IMR-90 (cell line): ENCODE data around the gene MYL4. TPM values are rescaled to one million over a fixed set of nuclear protein-coding genes. Genes with fewer than 3 reads are reported as not detected.

Source experiments
- ATAC-seq: fragments of 200-7000 bp; cut with Tn5 transposase; 2 replicates; pipeline ENCODE4 v1.9.1; 2020; ENCODE audit warnings: low read depth, mild to moderate bottlenecking, moderate library complexity
- BruUV-seq: library from RNA; stranded (reverse); fragments of 400-500 nt; replicated peaks from 2 replicates; lab custom pipeline; 2021; lab: Mats Ljungman, UMichigan
- CTCF ChIA-PET: fragments of 300-600 bp; formaldehyde crosslinking; extraction: SDS; loops from one replicate; lab custom pipeline; 2021; ENCODE audit warnings: antibody characterized with exemption; lab: Yijun Ruan, JAX
- POLR2A ChIA-PET: fragments of 300-600 bp; sonication (Branson Sonifier 250); formaldehyde crosslinking; loops from one replicate; lab custom pipeline; 2022; ENCODE audit warnings: antibody characterized with exemption; ENCODE audit not compliant: unreplicated experiment; lab: Charles Lee
- DNase-seq: peaks from one replicate; pipeline ENCODE4 v3.0.0; 2013
- H2AFZ ChIP-seq: replicated peaks from 2 replicates; pipeline ENCODE3; 2013; ENCODE audit warnings: low read length, mild to moderate bottlenecking; ENCODE audit not compliant: poor library complexity
- H2AK5ac ChIP-seq: 2 replicates; pipeline ENCODE4 v1.6.1; 2013; ENCODE audit warnings: low read depth, low read length, inconsistent platforms
- H2AK9ac ChIP-seq: replicated peaks from 2 replicates; pipeline ENCODE3; 2013; ENCODE audit warnings: mild to moderate bottlenecking, low read depth, low read length, moderate library complexity; ENCODE audit not compliant: poor library complexity
- H2BK120ac ChIP-seq: 2 replicates; pipeline ENCODE4 v1.6.1; 2013; ENCODE audit warnings: low read depth, low read length, inconsistent platforms
- H2BK15ac ChIP-seq: 3 replicates; pipeline ENCODE4 v1.6.1; 2013; ENCODE audit warnings: low read depth, low read length, inconsistent platforms
- H2BK20ac ChIP-seq: 2 replicates; pipeline ENCODE4 v1.6.1; 2013; ENCODE audit warnings: low read depth, mild to moderate bottlenecking, inconsistent platforms, low read length, moderate library complexity
- H2BK5ac ChIP-seq: 2 replicates; pipeline ENCODE4 v1.6.1; 2013; ENCODE audit warnings: mild to moderate bottlenecking, low read depth, low read length, inconsistent platforms; ENCODE audit not compliant: poor library complexity, severe bottlenecking
- H3K14ac ChIP-seq: replicated peaks from 2 replicates; pipeline ENCODE4 v1.6.1; 2013; ENCODE audit warnings: low read depth, low read length, inconsistent platforms
- H3K18ac ChIP-seq: 2 replicates; pipeline ENCODE4 v1.6.1; 2013; ENCODE audit warnings: low read depth, low read length, control low read depth
- H3K23ac ChIP-seq: 2 replicates; pipeline ENCODE4 v1.6.1; 2013; ENCODE audit warnings: low read depth, low read length, inconsistent platforms
- H3K27ac ChIP-seq: 2 replicates; pipeline ENCODE4 v1.5.1; 2013; ENCODE audit warnings: mild to moderate bottlenecking, control low read depth, low read length; ENCODE audit not compliant: insufficient read depth
- H3K27me3 ChIP-seq: 2 replicates; pipeline ENCODE4 v1.6.1; 2013; ENCODE audit warnings: low read length; ENCODE audit not compliant: control insufficient read depth, insufficient read depth
- H3K36me3 ChIP-seq: 2 replicates; pipeline ENCODE4 v1.6.1; 2013; ENCODE audit warnings: low read length, mixed read lengths; ENCODE audit not compliant: control insufficient read depth, insufficient read depth
- H3K4ac ChIP-seq: 2 replicates; pipeline ENCODE4 v1.6.1; 2013; ENCODE audit warnings: low read depth, low read length, inconsistent platforms
- H3K4me1 ChIP-seq: 2 replicates; pipeline ENCODE4 v1.6.1; 2013; ENCODE audit warnings: low read length, mixed read lengths; ENCODE audit not compliant: control insufficient read depth, insufficient read depth
- H3K4me2 ChIP-seq: 2 replicates; pipeline ENCODE4 v1.6.1; 2013; ENCODE audit warnings: low read depth, mild to moderate bottlenecking, control low read depth, low read length, moderate library complexity
- H3K4me3 ChIP-seq: 2 replicates; pipeline ENCODE4 v1.5.1; 2013; ENCODE audit warnings: low read depth, mild to moderate bottlenecking, control low read depth, low read length, moderate library complexity; ENCODE audit not compliant: insufficient read depth
- H3K56ac ChIP-seq: 2 replicates; pipeline ENCODE4 v1.6.1; 2013; ENCODE audit warnings: low read length, inconsistent platforms; ENCODE audit not compliant: insufficient read depth; ENCODE audit errors: extremely low read depth
- H3K79me1 ChIP-seq, 2 experiments: 2 replicates each; pipeline ENCODE4 v1.6.1; 2013; ENCODE audit warnings: low read length in 2 of 2, inconsistent platforms in 1 of 2, low read depth in 1 of 2
- H3K9ac ChIP-seq: 2 replicates; pipeline ENCODE4 v1.6.1; 2013; ENCODE audit warnings: low read depth, low read length, control low read depth
- H3K9me1 ChIP-seq: 2 replicates; pipeline ENCODE4 v1.6.1; 2013; ENCODE audit warnings: low read length, inconsistent platforms; ENCODE audit not compliant: insufficient read depth
- H3K9me3 ChIP-seq: 2 replicates; pipeline ENCODE4 v1.6.1; 2013; ENCODE audit warnings: low read length; ENCODE audit not compliant: control insufficient read depth, insufficient read depth
- H4K20me1 ChIP-seq: 2 replicates; pipeline ENCODE4 v1.6.1; 2013; ENCODE audit warnings: low read length, inconsistent platforms; ENCODE audit not compliant: insufficient read depth
- H4K5ac ChIP-seq: 2 replicates; pipeline ENCODE4 v1.6.1; 2013; ENCODE audit warnings: mild to moderate bottlenecking, low read depth, low read length, control low read depth
- H4K8ac ChIP-seq, 2 experiments: 2 replicates each; pipeline ENCODE4 v1.6.1; 2013; ENCODE audit warnings: low read depth in 2 of 2, low read length in 2 of 2, control low read depth in 1 of 2, inconsistent platforms in 1 of 2
- H4K91ac ChIP-seq: 2 replicates; pipeline ENCODE4 v1.6.1; 2013; ENCODE audit warnings: low read depth, low read length, inconsistent platforms; ENCODE audit not compliant: insufficient read depth
- BHLHE40 ChIP-seq: fragments of 150-350 bp; IDR thresholded peaks from 2 replicates; pipeline ENCODE4 v1.6.1; 2016; ENCODE audit warnings: mild to moderate bottlenecking, low read depth, low read length
- CEBPB ChIP-seq: IDR thresholded peaks from 2 replicates; pipeline ENCODE4 v1.6.1; 2012; ENCODE audit warnings: low read depth, low read length, improper control_type of control experiment
- CHD1 ChIP-seq: IDR thresholded peaks from 2 replicates; pipeline ENCODE4 v1.6.1; 2012; ENCODE audit warnings: low read depth, low read length, improper control_type of control experiment
- CTCF ChIP-seq: conservative IDR thresholded peaks from 2 replicates; pipeline ENCODE4 v1.5.1; 2012; ENCODE audit warnings: mild to moderate bottlenecking, low read depth, low read length, improper control_type of control experiment
- ELK1 ChIP-seq: fragments of 150-350 bp; IDR thresholded peaks from 2 replicates; pipeline ENCODE4 v1.6.1; 2016; ENCODE audit warnings: low read depth, mild to moderate bottlenecking, low read length, moderate library complexity, borderline replicate concordance
- FOS ChIP-seq: fragments of 150-350 bp; IDR thresholded peaks from 2 replicates; pipeline ENCODE4 v1.6.1; 2016; ENCODE audit warnings: low read depth, low read length
- MAFK ChIP-seq: IDR thresholded peaks from 2 replicates; pipeline ENCODE4 v1.6.1; 2012; ENCODE audit warnings: low read depth, low read length, improper control_type of control experiment
- MAZ ChIP-seq: IDR thresholded peaks from 2 replicates; pipeline ENCODE4 v1.6.1; 2012; ENCODE audit warnings: low read depth, mild to moderate bottlenecking, low read length, improper control_type of control experiment, moderate library complexity, borderline replicate concordance
- MXI1 ChIP-seq: IDR thresholded peaks from 2 replicates; pipeline ENCODE4 v1.6.1; 2012; ENCODE audit warnings: low read depth, mild to moderate bottlenecking, low read length, moderate library complexity, borderline replicate concordance
- NFE2L2 ChIP-seq: fragments of 150-350 bp; IDR thresholded peaks from 2 replicates; pipeline ENCODE4 v1.6.1; 2016; ENCODE audit warnings: low read depth, mild to moderate bottlenecking, low read length
- POLR2A ChIP-seq: IDR thresholded peaks from 2 replicates; pipeline ENCODE4 v1.6.1; 2012; ENCODE audit warnings: mild to moderate bottlenecking, low read depth, low read length
- RAD21 ChIP-seq: IDR thresholded peaks from 2 replicates; pipeline ENCODE4 v1.6.1; 2012; ENCODE audit warnings: low read length, improper control_type of control experiment
- RCOR1 ChIP-seq: IDR thresholded peaks from 2 replicates; pipeline ENCODE4 v1.6.1; 2012; ENCODE audit warnings: mild to moderate bottlenecking, low read length, improper control_type of control experiment; ENCODE audit not compliant: insufficient replicate concordance
- RFX5 ChIP-seq: IDR thresholded peaks from 2 replicates; pipeline ENCODE4 v1.8.0; 2012; ENCODE audit warnings: low read depth, mild to moderate bottlenecking, low read length, moderate library complexity
- SMC3 ChIP-seq: fragments of 150-350 bp; IDR thresholded peaks from 2 replicates; pipeline ENCODE4 v1.6.1; 2016; ENCODE audit warnings: low read depth, mild to moderate bottlenecking, antibody characterized with exemption, low read length, moderate library complexity
- USF2 ChIP-seq: fragments of 150-350 bp; IDR thresholded peaks from 2 replicates; pipeline ENCODE4 v1.6.1; 2017; ENCODE audit warnings: mild to moderate bottlenecking, antibody characterized with exemption, low read length, low read depth
- WGBS, 2 experiments: methylation state at CpG; one replicate each; pipeline versions ENCODE4 v1.1.5 to v1.1.7; 2013; ENCODE audit warnings: missing lambda C conversion rate in 2 of 2; ENCODE audit not compliant: insufficient read length in 1 of 2; ENCODE audit errors: extremely low coverage in 2 of 2; 5-methylcytosine and 5-hydroxymethylcytosine counted together
- dilution Hi-C: fragments of 300-500 bp; cut with HindIII; formaldehyde crosslinking; loops from one replicate; pipeline ENCODE4 v1.14.3; 2018; ENCODE audit warnings: low sequenced_read_pairs; ENCODE audit not compliant: unreplicated experiment
- in situ Hi-C: fragments of 300-500 bp; cut with MboI; formaldehyde crosslinking; loops from 3 replicates; pipeline ENCODE4 v1.14.3; 2019; ENCODE audit warnings: low sequenced_read_pairs, inconsistent platforms, mixed read lengths
- intact Hi-C: fragments of 100-400 bp; cut with micrococcal nuclease; formaldehyde crosslinking; loops from 2 replicates; pipeline ENCODE4 v1.10.0; 2022
- polyA plus RNA-seq, 3 experiments: library from polyadenylated mRNA; depleted of rRNA; stranded (reverse); fragments of >200 nt; gene quantifications; 2 replicates each; pipeline ENCODE4 v1.2.3, GENCODE V29; 2012; ENCODE audit warnings: low replicate concordance in 1 of 3
- total RNA-seq: library from RNA; depleted of rRNA; stranded (reverse); fragments of >200 nt; gene quantifications from 2 replicates; pipeline ENCODE4 v1.2.3, GENCODE V29; 2012

MYL4 gene
- total and polyA plus RNA-seq, 2 of the 4 experiments (the other 2 are of a cell fraction): not detected

GRCh38 chr17:47239619-47239966 lies 30.4 kb downstream of the MYL4 start:
- peaks cover 9% of the 10 kb centered on the region for H3K4me1 ChIP-seq
- H3K4me2 ChIP-seq: no peak overlapping the region
- CTCF ChIA-PET: interaction anchor here (1.0 to 1.1 kb wide), 2 partner anchors 11 to 76 kb away, joined by 4 read pairs; no protein-coding TSS in a partner anchor
- peak overlapping the region; percentile 88 to 89 for H4K8ac ChIP-seq
- H3K9me1 ChIP-seq: peaks cover 13% of the 10 kb centered on the region
- peak overlapping the region; percentile 97 for H4K91ac ChIP-seq
- intact Hi-C loops (no loop called here), in situ Hi-C loops (no loop called here), dilution Hi-C loops (no loop called here)
- no peak overlapping the region for H3K4me3 ChIP-seq
- BruUV-seq: no TSS peak
- peak overlapping the region; percentile 40 for H3K56ac ChIP-seq
- H3K14ac ChIP-seq: peak overlapping the region; percentile 95
- H3K27ac ChIP-seq: peak overlapping the region; percentile 63
- peak overlapping the region; percentile 47 for H4K5ac ChIP-seq
- peak overlapping the region; percentile 12; the same call in 1 of the 2 replicates for H3K9ac ChIP-seq
- 86% methylated on average over 5 of the region's 7 CpGs; no CpG with 5 or more reads in 1 of the 2 experiments for WGBS, 2 experiments
- POLR2A ChIA-PET: no interaction called here
- TF ChIP-seq NFE2L2: no peak
- no peak for TF ChIP-seq CTCF
- TF ChIP-seq CHD1: no peak
- no peak for TF ChIP-seq MAZ
- no peak for TF ChIP-seq RCOR1
- no peak for TF ChIP-seq MAFK
- TF ChIP-seq USF2: no peak
- no peak for TF ChIP-seq ELK1
- TF ChIP-seq RFX5: no peak
- TF ChIP-seq POLR2A: no peak
- TF ChIP-seq FOS: no peak
- no peak for TF ChIP-seq CEBPB
- TF ChIP-seq BHLHE40: no peak
- TF ChIP-seq MXI1: no peak
- no peak for TF ChIP-seq SMC3
- no peak for TF ChIP-seq RAD21
- H2AFZ ChIP-seq: peak overlapping the region; percentile 85
- H3K27me3 ChIP-seq: no peaks in the 10 kb centered on the region
- ATAC-seq (no peak), DNase-seq (no peak)
- H2BK5ac ChIP-seq: peak overlapping the region; percentile 86
- H3K79me1 ChIP-seq: no peaks in the 10 kb centered on the region
- H2BK20ac ChIP-seq: peak overlapping the region; percentile 99
- H2AK5ac ChIP-seq: peak overlapping the region; percentile 96
- H4K20me1 ChIP-seq: no peaks in the 10 kb centered on the region
- H3K4ac ChIP-seq: peak overlapping the region; percentile 97
- peak overlapping the region; percentile 89 for H3K23ac ChIP-seq
- peak overlapping the region; percentile 75 for H2AK9ac ChIP-seq
- no peaks in the 10 kb centered on the region for H3K36me3 ChIP-seq
- peak overlapping the region; percentile 22 for H3K18ac ChIP-seq
- peak overlapping the region; percentile 96 for H2BK15ac ChIP-seq
- H3K9me3 ChIP-seq: no peaks in the 10 kb centered on the region; the same call in 1 of the 2 replicates
- H2BK120ac ChIP-seq: peak overlapping the region; percentile 97
